GM12872 (cell line): ENCODE results near the gene GARS1.

ENCODE experiments used
- TF ChIP-seq, protein P1 (sequence below): IDR thresholded peaks from 3 replicates; pipeline ENCODE4 v1.5.1; 2011; ENCODE audit warnings: low read depth, mild to moderate bottlenecking, low read length, moderate library complexity; ENCODE audit not compliant: insufficient read depth

The GARS1 gene

DNA sequence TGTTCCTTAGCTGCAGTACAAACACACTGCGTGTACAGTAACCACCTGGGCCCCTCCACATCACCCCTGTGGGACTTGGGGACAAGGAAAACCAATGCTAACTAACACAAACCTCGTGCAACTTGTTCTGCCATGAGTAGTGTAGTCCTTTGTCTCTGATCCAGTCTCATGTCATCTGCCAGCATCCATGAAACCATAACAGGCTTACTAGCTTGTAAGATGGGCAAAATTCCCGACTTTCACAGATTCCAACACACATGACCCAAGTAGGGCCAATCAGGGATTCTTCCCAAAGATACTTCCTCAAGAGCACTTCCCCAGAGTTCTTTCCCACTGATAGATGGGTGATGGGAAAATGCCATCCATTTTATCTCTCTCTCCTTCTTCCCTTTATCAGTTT is 41.1 kb upstream of the GARS1 start:
- TF ChIP-seq, protein P1, sequence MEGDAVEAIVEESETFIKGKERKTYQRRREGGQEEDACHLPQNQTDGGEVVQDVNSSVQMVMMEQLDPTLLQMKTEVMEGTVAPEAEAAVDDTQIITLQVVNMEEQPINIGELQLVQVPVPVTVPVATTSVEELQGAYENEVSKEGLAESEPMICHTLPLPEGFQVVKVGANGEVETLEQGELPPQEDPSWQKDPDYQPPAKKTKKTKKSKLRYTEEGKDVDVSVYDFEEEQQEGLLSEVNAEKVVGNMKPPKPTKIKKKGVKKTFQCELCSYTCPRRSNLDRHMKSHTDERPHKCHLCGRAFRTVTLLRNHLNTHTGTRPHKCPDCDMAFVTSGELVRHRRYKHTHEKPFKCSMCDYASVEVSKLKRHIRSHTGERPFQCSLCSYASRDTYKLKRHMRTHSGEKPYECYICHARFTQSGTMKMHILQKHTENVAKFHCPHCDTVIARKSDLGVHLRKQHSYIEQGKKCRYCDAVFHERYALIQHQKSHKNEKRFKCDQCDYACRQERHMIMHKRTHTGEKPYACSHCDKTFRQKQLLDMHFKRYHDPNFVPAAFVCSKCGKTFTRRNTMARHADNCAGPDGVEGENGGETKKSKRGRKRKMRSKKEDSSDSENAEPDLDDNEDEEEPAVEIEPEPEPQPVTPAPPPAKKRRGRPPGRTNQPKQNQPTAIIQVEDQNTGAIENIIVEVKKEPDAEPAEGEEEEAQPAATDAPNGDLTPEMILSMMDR, result no peak

DNA sequence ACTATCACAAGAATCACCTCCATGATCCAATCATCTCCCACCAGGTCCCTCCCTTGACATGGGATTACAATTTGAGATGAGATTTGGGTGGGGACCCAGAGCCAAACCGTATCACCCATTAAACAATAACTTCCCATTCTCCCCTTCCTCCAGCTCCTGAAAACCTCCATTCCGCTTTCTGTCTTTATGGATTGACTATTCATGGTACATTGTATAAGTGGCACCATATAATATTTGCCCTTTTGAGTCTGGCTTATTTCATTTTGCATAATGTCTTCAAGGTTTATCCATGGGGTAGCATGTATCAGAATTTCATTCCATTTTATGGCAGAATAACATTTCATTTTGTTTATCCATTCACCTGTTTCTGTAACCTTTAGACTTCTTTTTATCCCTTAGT is 39.2 kb upstream of the GARS1 start:
- TF ChIP-seq, protein P1, result no peak

DNA sequence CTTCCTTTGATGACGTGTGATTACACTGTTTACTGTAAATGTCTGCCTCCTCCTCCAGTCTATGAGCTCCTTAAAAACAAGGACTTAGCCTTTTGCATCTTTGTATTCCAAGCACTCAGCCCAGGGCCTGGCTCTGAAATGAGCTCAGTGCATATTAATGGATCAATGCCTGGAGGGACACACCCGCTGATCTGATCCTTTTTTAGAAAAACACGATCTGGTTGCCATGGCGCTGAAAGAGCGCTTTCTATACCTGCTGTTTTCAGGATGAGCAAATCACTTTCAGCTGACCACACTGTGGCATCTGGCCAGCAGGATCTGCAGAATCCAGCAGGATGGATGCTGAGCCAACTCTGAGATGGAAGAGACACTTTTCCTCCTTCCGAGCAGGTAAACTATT is 37.8 kb upstream of the GARS1 start:
- TF ChIP-seq, protein P1, result no peak

DNA sequence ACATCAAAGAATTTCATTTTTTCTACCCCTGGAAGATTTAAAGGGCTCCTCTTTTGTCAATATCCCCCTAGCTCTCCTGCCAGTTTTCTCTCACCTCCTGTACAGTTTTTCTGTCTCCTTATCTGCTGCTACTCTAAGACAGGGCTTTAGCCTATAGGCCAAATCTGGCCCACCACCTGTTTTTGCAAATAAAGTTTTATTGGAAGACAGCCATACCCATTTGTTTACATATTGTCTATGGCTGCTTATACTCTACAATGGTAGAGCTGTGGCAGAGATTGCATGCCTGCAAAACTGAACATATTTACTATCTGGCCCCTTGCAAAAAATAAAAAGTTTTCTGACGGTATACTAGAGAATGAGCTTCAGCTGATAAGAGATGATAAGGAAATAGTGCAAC is 37.4 kb upstream of the GARS1 start:
- TF ChIP-seq, protein P1, result no peak

DNA sequence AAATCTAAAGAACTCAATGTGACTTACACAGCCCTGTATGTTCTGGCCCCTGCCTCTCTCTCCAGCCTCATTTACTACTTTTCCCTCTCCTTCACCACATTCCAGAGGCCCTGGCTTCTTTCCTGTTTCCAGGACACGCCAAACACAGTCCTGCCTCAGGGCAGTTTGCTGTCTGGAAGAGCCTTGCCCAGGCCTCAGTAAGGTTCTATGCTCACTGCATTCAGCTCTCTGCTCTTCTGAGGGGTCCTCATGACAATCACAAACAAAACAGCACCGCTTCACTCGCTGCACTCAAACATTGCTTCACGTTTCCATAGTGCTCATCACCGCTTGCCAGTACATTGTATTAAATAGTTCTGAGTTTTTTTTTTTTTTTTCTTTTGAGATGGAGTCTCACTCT is 35.1 kb upstream of the GARS1 start:
- TF ChIP-seq, protein P1, result no peak

DNA sequence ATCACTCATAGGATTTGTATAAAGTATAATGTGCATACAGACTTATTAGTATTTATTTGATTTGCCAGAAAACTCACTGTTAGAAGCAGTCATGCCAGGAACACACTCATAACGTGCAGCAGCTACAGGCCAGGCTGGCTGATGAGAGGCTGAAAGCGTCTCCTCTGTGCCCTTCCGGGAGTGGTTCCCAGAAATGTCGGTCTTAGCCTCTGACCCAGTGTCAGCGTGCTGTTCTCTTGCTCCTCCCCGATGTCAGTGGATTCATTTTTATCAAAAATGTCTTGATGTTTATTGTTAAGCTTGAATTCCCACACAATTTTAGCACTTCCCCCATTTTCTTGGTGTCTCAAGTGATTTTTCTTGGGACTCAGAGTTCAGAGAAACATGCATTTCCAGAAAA is 33.3 kb upstream of the GARS1 start:
- TF ChIP-seq, protein P1, result no peak

DNA sequence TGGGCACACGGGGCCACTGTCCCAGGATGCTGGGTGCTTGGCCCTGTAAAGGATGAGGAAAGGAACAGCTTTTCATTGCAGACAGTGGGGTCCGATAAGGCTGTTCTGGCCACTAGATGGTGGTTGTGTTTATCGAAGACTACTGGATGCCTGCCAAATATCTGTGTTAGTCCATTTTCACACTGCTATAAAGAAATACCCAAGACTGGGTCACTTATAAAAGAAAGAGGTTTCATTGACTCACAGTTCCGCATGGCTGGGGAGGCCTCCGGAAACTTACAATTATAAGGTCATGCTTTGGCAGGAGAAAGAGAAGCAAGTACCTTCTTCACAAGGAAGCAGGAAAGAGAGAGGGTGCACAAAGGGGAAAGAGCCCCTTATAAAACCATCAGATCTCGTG is 32.2 kb upstream of the GARS1 start:
- TF ChIP-seq, protein P1, result no peak

DNA sequence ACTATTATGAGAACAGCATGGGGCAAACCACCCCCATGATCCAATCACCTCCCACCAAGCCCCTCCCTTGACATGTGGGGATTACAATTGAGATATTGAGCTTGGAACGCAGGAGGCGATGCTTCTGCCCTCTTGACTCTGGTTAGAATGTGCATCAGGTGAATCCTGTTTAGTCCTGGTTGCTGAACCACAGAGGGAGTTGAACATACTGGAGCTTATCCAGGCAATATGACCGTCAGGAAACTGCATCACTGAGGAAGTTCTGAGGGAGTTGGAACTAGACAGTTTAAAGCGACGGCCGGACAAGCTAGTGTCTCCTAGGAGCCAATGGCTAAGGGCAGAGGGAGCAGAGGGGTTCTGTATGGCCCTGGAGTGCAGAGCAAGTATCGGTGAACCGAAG is 31.8 kb upstream of the GARS1 start:
- TF ChIP-seq, protein P1, result no peak
